Measurements from ENCODE around the gene OR13J1. TPM values are rescaled to one million over a fixed set of nuclear protein-coding genes. Genes with fewer than 3 reads are reported as not detected.

OR13J1 gene
- total and polyA plus RNA-seq, 12 donors: not detected

GRCh38 chr9:35839926-35840325, 30.3 kb downstream of the OR13J1 start:
- no peaks in the 10 kb centered on the region for H3K36me3 ChIP-seq (replicated peaks in 1 of 2)
- intact Hi-C loops (cut with DNase I): no loop called here
- no peak overlapping the region for H3K4me3 ChIP-seq
- peaks cover 4 to 16% of the 10 kb centered on the region in 2 donors for H3K4me1 ChIP-seq (replicated peaks in 1 of 2)
- no peak for DNase-seq
- 90 to 96% (median 91%) methylated on average over 4 to 5 of the region's 5 CpGs for WGBS, 4 donors
- H3K9me3 ChIP-seq (replicated peaks in 1 of 3): no peaks in the 10 kb centered on the region
- no peak overlapping the region for H3K27ac ChIP-seq
- no peaks in the 10 kb centered on the region for H3K27me3 ChIP-seq
- TF ChIP-seq POLR2A (IDR thresholded peaks at IDR 0.05): no peak
- TF ChIP-seq, protein P1, sequence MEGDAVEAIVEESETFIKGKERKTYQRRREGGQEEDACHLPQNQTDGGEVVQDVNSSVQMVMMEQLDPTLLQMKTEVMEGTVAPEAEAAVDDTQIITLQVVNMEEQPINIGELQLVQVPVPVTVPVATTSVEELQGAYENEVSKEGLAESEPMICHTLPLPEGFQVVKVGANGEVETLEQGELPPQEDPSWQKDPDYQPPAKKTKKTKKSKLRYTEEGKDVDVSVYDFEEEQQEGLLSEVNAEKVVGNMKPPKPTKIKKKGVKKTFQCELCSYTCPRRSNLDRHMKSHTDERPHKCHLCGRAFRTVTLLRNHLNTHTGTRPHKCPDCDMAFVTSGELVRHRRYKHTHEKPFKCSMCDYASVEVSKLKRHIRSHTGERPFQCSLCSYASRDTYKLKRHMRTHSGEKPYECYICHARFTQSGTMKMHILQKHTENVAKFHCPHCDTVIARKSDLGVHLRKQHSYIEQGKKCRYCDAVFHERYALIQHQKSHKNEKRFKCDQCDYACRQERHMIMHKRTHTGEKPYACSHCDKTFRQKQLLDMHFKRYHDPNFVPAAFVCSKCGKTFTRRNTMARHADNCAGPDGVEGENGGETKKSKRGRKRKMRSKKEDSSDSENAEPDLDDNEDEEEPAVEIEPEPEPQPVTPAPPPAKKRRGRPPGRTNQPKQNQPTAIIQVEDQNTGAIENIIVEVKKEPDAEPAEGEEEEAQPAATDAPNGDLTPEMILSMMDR (IDR thresholded peaks at IDR 0.05): no peak

DNA sequence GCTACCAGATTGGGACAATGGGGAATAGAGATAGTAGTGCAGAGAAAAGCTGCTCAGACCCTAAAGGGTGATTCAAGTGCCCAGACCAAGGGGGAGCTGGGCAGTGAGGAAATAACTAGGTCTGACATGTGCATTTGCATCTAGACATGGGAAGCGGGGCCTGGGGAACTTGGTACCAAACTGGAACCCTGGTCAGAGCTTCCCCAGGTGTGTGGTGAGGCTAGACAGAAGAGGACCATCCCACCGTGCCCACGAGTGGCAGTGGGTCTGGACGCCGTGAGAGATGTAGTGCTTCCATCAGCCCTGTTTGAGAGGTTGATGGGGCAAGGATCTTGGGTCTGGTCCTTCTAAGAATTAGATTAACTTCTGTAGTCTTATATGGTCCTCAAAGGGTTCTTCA, 33.6 kb downstream of the OR13J1 start:
- Histone ChIP-seq H3K4me1 (replicated peaks in 1 of 2) (peaks cover 21 to 22% of the 10 kb centered on the region in 2 donors), H3K36me3 (replicated peaks in 1 of 2) (no peaks in the 10 kb centered on the region), H3K4me3 (no peak overlapping the region), H3K27ac (no peak overlapping the region), H3K9me3 (replicated peaks in 1 of 3) (no peaks in the 10 kb centered on the region), H3K27me3 (no peaks in the 10 kb centered on the region)
- intact Hi-C loops (cut with DNase I): no loop called here
- 95 to 99% (median 96%) methylated on average over 5 of the region's 5 CpGs for WGBS, 4 donors
- no peak for TF ChIP-seq POLR2A (IDR thresholded peaks at IDR 0.05)
- TF ChIP-seq, protein P1 (IDR thresholded peaks at IDR 0.05): no peak
- DNase-seq: no peak

DNA sequence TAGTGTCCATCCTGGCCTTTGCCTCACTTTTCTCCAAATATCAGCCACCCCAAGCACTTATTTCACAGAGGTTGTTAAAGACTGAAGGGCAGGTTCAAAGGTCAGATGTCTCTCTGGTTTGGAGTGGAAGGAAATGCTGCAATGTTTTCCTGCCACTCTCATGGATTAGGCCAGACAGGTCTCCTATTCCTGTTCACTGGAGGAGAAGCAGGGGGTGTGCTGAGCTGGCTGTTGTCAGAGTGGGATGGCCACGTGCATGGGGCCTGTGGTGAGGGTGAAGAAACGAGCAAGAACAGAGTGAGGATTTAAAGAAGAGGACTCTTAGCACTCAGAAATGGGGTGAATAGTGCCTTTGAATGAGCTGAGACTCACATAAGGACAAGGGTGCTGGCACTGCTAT, 34.4 kb downstream of the OR13J1 start:
- Histone ChIP-seq H3K27me3 (no peaks in the 10 kb centered on the region), H3K36me3 (replicated peaks in 1 of 2) (no peaks in the 10 kb centered on the region), H3K9me3 (replicated peaks in 1 of 3) (no peaks in the 10 kb centered on the region), H3K4me1 (replicated peaks in 1 of 2) (peaks cover 21 to 22% of the 10 kb centered on the region in 2 donors), H3K27ac (no peak overlapping the region), H3K4me3 (no peak overlapping the region)
- WGBS, 4 donors: 76 to 90% (median 84%) methylated on average over 2 of the region's 2 CpGs
- intact Hi-C loops (cut with DNase I): no loop called here
- DNase-seq: no peak
- TF ChIP-seq, protein P1 (IDR thresholded peaks at IDR 0.05): no peak
- TF ChIP-seq POLR2A (IDR thresholded peaks at IDR 0.05): no peak

- DNase-seq: no peak
- peaks cover 21 to 27% of the 10 kb centered on the region in 2 donors for H3K4me1 ChIP-seq (replicated peaks in 1 of 2)
- WGBS, 4 donors: 93 to 100% (median 97%) methylated on average over 2 to 3 of the region's 3 CpGs
- no peaks in the 10 kb centered on the region for H3K36me3 ChIP-seq (replicated peaks in 1 of 2)
- H3K9me3 ChIP-seq (replicated peaks in 1 of 3): no peaks in the 10 kb centered on the region
- no peaks in the 10 kb centered on the region for H3K27me3 ChIP-seq
- intact Hi-C loops (cut with DNase I): no loop called here
- no peak overlapping the region for H3K4me3 ChIP-seq
- H3K27ac ChIP-seq: no peak overlapping the region
- TF ChIP-seq, protein P1 (IDR thresholded peaks at IDR 0.05): no peak
- no peak for TF ChIP-seq POLR2A (IDR thresholded peaks at IDR 0.05)
These were observed 35.0 kb downstream of the OR13J1 start for GRCh38 chr9:35835216-35835632.
